Measurements from ENCODE around the gene BBS12. TPM values are rescaled to one million over a fixed set of nuclear protein-coding genes. Genes with fewer than 3 reads are reported as not detected.

The BBS12 gene
- total RNA-seq, 2 experiments from 2014 or later, result 1.8 to 3.2 TPM

DNA sequence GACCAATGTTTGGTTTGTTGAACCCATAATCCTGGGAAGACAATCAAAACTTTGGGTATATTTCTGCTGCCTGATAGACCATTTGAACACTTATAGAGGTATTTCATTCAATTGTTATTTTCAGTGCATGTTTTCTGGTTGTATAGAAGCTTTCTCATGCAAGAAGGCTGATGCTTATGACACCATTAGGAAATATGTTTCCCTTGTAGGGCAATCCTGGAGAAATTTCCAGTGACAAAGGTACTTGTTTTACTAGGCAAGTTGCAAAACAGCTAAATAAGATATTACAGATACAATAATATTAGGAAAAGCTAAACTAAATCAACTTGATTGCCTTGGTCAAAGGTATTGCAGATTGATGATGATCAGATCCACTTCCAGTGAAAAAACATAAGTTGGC is 61.3 kb downstream of the BBS12 start:
- no peak overlapping the region for H3K4me2 ChIP-seq (ENCODE audit: low read length)
- no peaks in the 10 kb centered on the region for H3K9me3 ChIP-seq (ENCODE audit: low read length)
- intact Hi-C loops (cut with micrococcal nuclease; ENCODE audit: unreplicated experiment), result no loop called here
- H3K27ac ChIP-seq (ENCODE audit: low read depth, low read length, poor library complexity, severe bottlenecking), result no peak overlapping the region
- H4K20me1 ChIP-seq (ENCODE audit: insufficient read depth, low read length), result no peaks in the 10 kb centered on the region
- no peak for DNase-seq (ENCODE audit: low spot score)
- H3K36me3 ChIP-seq (ENCODE audit: insufficient read depth, low read length), result no peaks in the 10 kb centered on the region
- H3K9me2 ChIP-seq (ENCODE audit: insufficient read depth, low read length), result no peaks in the 10 kb centered on the region
- POLR2A ChIA-PET, result interaction anchor here (0.7 kb wide), 1 partner anchor 215 kb away, joined by 3 read pairs; no protein-coding TSS in a partner anchor
- H3K79me2 ChIP-seq (ENCODE audit: insufficient read depth, low read depth, low read length), result no peaks in the 10 kb centered on the region
- CTCF ChIA-PET (ENCODE audit: unreplicated experiment), result no interaction called here
- no TSS peak for BruUV-seq (replicated peaks)
- no peak overlapping the region for H2AFZ ChIP-seq (ENCODE audit: low read length)
- TF ChIP-seq, protein P1, sequence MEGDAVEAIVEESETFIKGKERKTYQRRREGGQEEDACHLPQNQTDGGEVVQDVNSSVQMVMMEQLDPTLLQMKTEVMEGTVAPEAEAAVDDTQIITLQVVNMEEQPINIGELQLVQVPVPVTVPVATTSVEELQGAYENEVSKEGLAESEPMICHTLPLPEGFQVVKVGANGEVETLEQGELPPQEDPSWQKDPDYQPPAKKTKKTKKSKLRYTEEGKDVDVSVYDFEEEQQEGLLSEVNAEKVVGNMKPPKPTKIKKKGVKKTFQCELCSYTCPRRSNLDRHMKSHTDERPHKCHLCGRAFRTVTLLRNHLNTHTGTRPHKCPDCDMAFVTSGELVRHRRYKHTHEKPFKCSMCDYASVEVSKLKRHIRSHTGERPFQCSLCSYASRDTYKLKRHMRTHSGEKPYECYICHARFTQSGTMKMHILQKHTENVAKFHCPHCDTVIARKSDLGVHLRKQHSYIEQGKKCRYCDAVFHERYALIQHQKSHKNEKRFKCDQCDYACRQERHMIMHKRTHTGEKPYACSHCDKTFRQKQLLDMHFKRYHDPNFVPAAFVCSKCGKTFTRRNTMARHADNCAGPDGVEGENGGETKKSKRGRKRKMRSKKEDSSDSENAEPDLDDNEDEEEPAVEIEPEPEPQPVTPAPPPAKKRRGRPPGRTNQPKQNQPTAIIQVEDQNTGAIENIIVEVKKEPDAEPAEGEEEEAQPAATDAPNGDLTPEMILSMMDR (conservative IDR thresholded peaks at IDR 0.05; ENCODE audit: low read length), result no peak
- no peak for TF ChIP-seq EZH2phosphoT487 (IDR thresholded peaks at IDR 0.05; ENCODE audit: borderline replicate concordance, low read depth, low read length)
- no peak overlapping the region for H3K4me3 ChIP-seq (ENCODE audit: low read depth, low read length, poor library complexity, severe bottlenecking)
- H3K4me1 ChIP-seq (ENCODE audit: insufficient read depth, low read length, poor library complexity, severe bottlenecking), result no peaks in the 10 kb centered on the region

Other genes starting within 250 kb of the BBS12 start
- not detected in 2 replicates for gene IL21, start 111.6 kb upstream of the BBS12 start, total RNA-seq (2014; rRNA removed; shearing (Covaris generic))
- not detected in 2 replicates for gene IL21, start 111.6 kb upstream of the BBS12 start, total RNA-seq (2022)
- not detected in 2 replicates for gene FGF2, start 94.1 kb downstream of the BBS12 start, total RNA-seq (2014; rRNA removed; shearing (Covaris generic))
- gene FGF2, start 94.1 kb downstream of the BBS12 start, total RNA-seq (2022), result 0.53 and 0.85 TPM in 2 replicates
- 15.9 and 19.7 TPM in 2 replicates for gene NUDT6, start 189.9 kb downstream of the BBS12 start, total RNA-seq (2014; rRNA removed; shearing (Covaris generic))
- 15.4 and 18.3 TPM in 2 replicates for gene NUDT6, start 189.9 kb downstream of the BBS12 start, total RNA-seq (2022)

Data from OCI-LY7 (cell line).